Measurements from ENCODE around the gene PCF11.

- TF ChIP-seq POLR2A (IDR thresholded peaks at IDR 0.05) (no peak), CTCF (IDR thresholded peaks at IDR 0.05) (no peak)
Observed at GRCh38 chr11:83127310-83127637, 29.7 kb upstream of the PCF11 start.

Data from thyroid gland (tissue), 4 donors.